ENCODE results near the gene ADRA2C. TPM values are rescaled to one million over a fixed set of nuclear protein-coding genes. Genes with fewer than 3 reads are reported as not detected.

Gene ADRA2C
- total RNA-seq, 1 experiment from 2014 or later = 8.6 TPM

GRCh38 chr4:3777669-3778068 is 11.5 kb downstream of the ADRA2C start:
- H3K56ac ChIP-seq (ENCODE audit: insufficient read length, low read depth, low read length) = no peak overlapping the region
- no peak overlapping the region for H2BK12ac ChIP-seq (ENCODE audit: insufficient read length, low read depth, low read length)
- H4K5ac ChIP-seq (ENCODE audit: insufficient read length, low read depth, low read length) = no peak overlapping the region
- no peak for TF ChIP-seq CTCF (conservative IDR thresholded peaks at IDR 0.05)
- H3K4me1 Mint-ChIP-seq = peaks cover 0 to 16% of the 10 kb centered on the region in 2 experiments; a peak in 3 of 4 replicates
- H3K18ac ChIP-seq (ENCODE audit: insufficient read length, low read depth, low read length) = no peak overlapping the region
- peaks cover 2% of the 10 kb centered on the region for H4K20me1 ChIP-seq (ENCODE audit: control insufficient read depth, insufficient read depth, insufficient read length)
- no peak overlapping the region for H2BK15ac ChIP-seq (ENCODE audit: low read depth, low read length)
- no peaks in the 10 kb centered on the region for H3K79me1 ChIP-seq (ENCODE audit: insufficient read depth, low read depth, low read length, poor library complexity, severe bottlenecking)
- no peaks in the 10 kb centered on the region for H3K27me3 ChIP-seq (ENCODE audit: insufficient read depth, low read length)
- no CpG with 5 or more reads among the region's 13 CpGs for WGBS (ENCODE audit: extremely low coverage, insufficient read length, low lambda C conversion rate)
- H2BK20ac ChIP-seq (ENCODE audit: low read depth, low read length, poor library complexity, severe bottlenecking) = no peak overlapping the region
- H3T11ph ChIP-seq (ENCODE audit: low read length) = no peak overlapping the region
- H2BK120ac ChIP-seq (ENCODE audit: low read depth, low read length, poor library complexity, severe bottlenecking) = no peak overlapping the region
- no peaks in the 10 kb centered on the region for H3K36me3 Mint-ChIP-seq (ENCODE audit: insufficient read depth in 1 of 3, low read depth in 3 of 3)
- no peak overlapping the region for H3K4me3 Mint-ChIP-seq
- H2BK5ac ChIP-seq (ENCODE audit: insufficient read length, low read length) = no peak overlapping the region
- H3K27ac ChIP-seq (ENCODE audit: insufficient read length, low read depth, low read length) = no peak overlapping the region
- no peak overlapping the region for H4K91ac ChIP-seq (ENCODE audit: insufficient read length, low read depth, low read length)
- no peak overlapping the region for H3K27ac Mint-ChIP-seq
- no peak overlapping the region for H3K4ac ChIP-seq (ENCODE audit: low read depth, low read length)
- H3K9me3 Mint-ChIP-seq = peaks cover 0 to 8% of the 10 kb centered on the region in 2 experiments; a peak in 1 of 5 replicates
- no peak overlapping the region for H2AK5ac ChIP-seq (ENCODE audit: insufficient read length, low read length)
- H2AFZ ChIP-seq (ENCODE audit: low read length) = no peak overlapping the region
- H3K9ac ChIP-seq (ENCODE audit: extremely low read depth, insufficient read length, low read length) = no peak overlapping the region
- no peaks in the 10 kb centered on the region for H3K23me2 ChIP-seq (ENCODE audit: insufficient read length, low read depth, low read length, poor library complexity, severe bottlenecking)
- no peaks in the 10 kb centered on the region for H3K79me2 ChIP-seq (ENCODE audit: insufficient read depth, low read length)
- peaks cover 19% of the 10 kb centered on the region for H3K27me3 Mint-ChIP-seq (ENCODE audit: low read depth)
- no peaks in the 10 kb centered on the region; the same call in 1 of the 2 replicates for H3K4me1 ChIP-seq (ENCODE audit: insufficient read depth, low read length)
- H3K14ac ChIP-seq (ENCODE audit: insufficient read depth, low read length) = no peak overlapping the region
- H3K23ac ChIP-seq (ENCODE audit: insufficient read length, low read depth, low read length) = no peak overlapping the region
- H3K9me3 ChIP-seq (ENCODE audit: control insufficient read depth, low read depth, low read length) = no peaks in the 10 kb centered on the region
- no peak overlapping the region for H3K4me2 ChIP-seq (ENCODE audit: insufficient read depth, insufficient read length, low read length)
- DNase-seq = no peak
- no peak overlapping the region for H4K8ac ChIP-seq (replicated peaks; ENCODE audit: insufficient read length, low read depth, low read length)

Measured in H9 (cell line).